WTC11 (cell line): ENCODE measurements around the gene SPOCK1. TPM values are rescaled to one million over a fixed set of nuclear protein-coding genes. Genes with fewer than 3 reads are reported as not detected.

ENCODE experiments used
- ATAC-seq: fragments of 200-7000 bp; cut with Tn5 transposase; 2 replicates; pipeline ENCODE4 v1.10.0; 2021; ENCODE audit warnings: mild to moderate bottlenecking, moderate library complexity
- CTCF ChIA-PET: fragments of 300-600 bp; sonication (Branson Sonifier 250); formaldehyde crosslinking; loops from one replicate; lab custom pipeline; 2021; ENCODE audit warnings: antibody characterized with exemption; lab: Charles Lee
- POLR2A ChIA-PET: fragments of 350-600 bp; sonication (Branson Sonifier 250); formaldehyde crosslinking; loops from one replicate; lab custom pipeline; 2021; ENCODE audit warnings: antibody characterized with exemption; lab: Charles Lee
- DNase-seq: peaks from one replicate; pipeline ENCODE4 v3.0.0; 2021; ENCODE audit warnings: low spot score
- H3K27ac Mint-ChIP-seq: 2 replicates; pipeline ENCODE4 v1.8.0; 2021; ENCODE audit warnings: mixed read lengths
- H3K27me3 Mint-ChIP-seq: 2 replicates; pipeline ENCODE4 v1.8.0; 2021; ENCODE audit warnings: low read depth, mild to moderate bottlenecking, moderate library complexity, mixed read lengths
- H3K36me3 Mint-ChIP-seq: 2 replicates; pipeline ENCODE4 v1.8.0; 2021; ENCODE audit warnings: mixed read lengths
- H3K4me1 Mint-ChIP-seq: 2 replicates; pipeline ENCODE4 v1.8.0; 2022; ENCODE audit warnings: mixed read lengths
- H3K4me3 Mint-ChIP-seq: 2 replicates; pipeline ENCODE4 v1.8.0; 2021; ENCODE audit warnings: mild to moderate bottlenecking, moderate library complexity, mixed read lengths
- H3K9me3 Mint-ChIP-seq: 2 replicates; pipeline ENCODE4 v1.8.0; 2021; ENCODE audit warnings: mixed read lengths
- ELF4 ChIP-seq: sonication (generic); formaldehyde crosslinking; IDR thresholded peaks from 2 replicates; pipeline ENCODE4 v1.8.1; 2022; ENCODE audit warnings: low read depth, mild to moderate bottlenecking, moderate library complexity, missing genetic modification reagents
- GABPB1 ChIP-seq: sonication (generic); formaldehyde crosslinking; IDR thresholded peaks from 2 replicates; pipeline ENCODE4 v1.8.1; 2023; ENCODE audit warnings: mild to moderate bottlenecking, missing genetic modification reagents
- GRHL2 ChIP-seq: fragments of 250-450 bp; sonication (Bioruptor Pico); IDR thresholded peaks from 2 replicates; pipeline ENCODE4 v1.8.0; 2022; ENCODE audit warnings: mild to moderate bottlenecking, moderate library complexity; ENCODE audit not compliant: insufficient replicate concordance, severe bottlenecking
- GTF2I ChIP-seq: fragments of 250-450 bp; sonication (Bioruptor Pico); conservative IDR thresholded peaks from 2 replicates; pipeline ENCODE4 v1.4.0; 2021; ENCODE audit warnings: mild to moderate bottlenecking
- JAZF1 ChIP-seq: fragments of 250-450 bp; sonication (Bioruptor Pico); IDR thresholded peaks from 2 replicates; pipeline ENCODE4 v1.9.0; 2021; ENCODE audit warnings: moderate library complexity, mild to moderate bottlenecking, inconsistent platforms
- JUN ChIP-seq: sonication (generic); formaldehyde crosslinking; IDR thresholded peaks from 2 replicates; pipeline ENCODE4 v1.8.0; 2023; ENCODE audit warnings: mild to moderate bottlenecking, missing genetic modification reagents
- NFE2L1 ChIP-seq: sonication (generic); formaldehyde crosslinking; IDR thresholded peaks from 2 replicates; pipeline ENCODE4 v1.8.1; 2023; ENCODE audit warnings: missing genetic modification reagents
- NFYB ChIP-seq: sonication (generic); formaldehyde crosslinking; conservative IDR thresholded peaks from 2 replicates; pipeline ENCODE4 v1.8.0; 2022; ENCODE audit warnings: low read depth, missing genetic modification reagents
- NR2C2 ChIP-seq: sonication (generic); formaldehyde crosslinking; IDR thresholded peaks from 2 replicates; pipeline ENCODE4 v1.8.0; 2022; ENCODE audit warnings: mild to moderate bottlenecking, missing genetic modification reagents
- SMAD4 ChIP-seq: sonication (generic); formaldehyde crosslinking; IDR thresholded peaks from 2 replicates; pipeline ENCODE4 v1.8.0; 2022; ENCODE audit warnings: mild to moderate bottlenecking, missing genetic modification reagents
- TEAD1 ChIP-seq: sonication (generic); formaldehyde crosslinking; IDR thresholded peaks from 2 replicates; pipeline ENCODE4 v1.8.0; 2022; ENCODE audit warnings: mild to moderate bottlenecking, missing genetic modification reagents
- ZNF138 ChIP-seq: sonication (generic); formaldehyde crosslinking; conservative IDR thresholded peaks from 2 replicates; pipeline ENCODE4 v1.8.1; 2022; ENCODE audit warnings: mild to moderate bottlenecking, moderate library complexity, missing genetic modification reagents
- ZNF219 ChIP-seq: sonication (generic); formaldehyde crosslinking; IDR thresholded peaks from 2 replicates; pipeline ENCODE4 v1.8.0; 2023; ENCODE audit warnings: missing genetic modification reagents, mild to moderate bottlenecking, borderline replicate concordance
- total RNA-seq: library from RNA; stranded (reverse); gene quantifications from 3 replicates; pipeline ENCODE4 v1.2.3, GENCODE V29; 2021
- TF ChIP-seq, protein P1 (sequence below): sonication (generic); formaldehyde crosslinking; IDR thresholded peaks from 2 replicates; pipeline ENCODE4 v1.8.1; 2022; ENCODE audit warnings: mild to moderate bottlenecking, moderate library complexity, missing genetic modification reagents
- TF ChIP-seq, protein P2 (sequence below): fragments of 200-600 bp; IDR thresholded peaks from 2 replicates; pipeline ENCODE4 v1.8.0; 2022; ENCODE audit warnings: antibody characterized with exemption
- TF ChIP-seq, protein P3 (sequence below): sonication (generic); formaldehyde crosslinking; IDR thresholded peaks from 2 replicates; pipeline ENCODE4 v1.8.0; 2022; ENCODE audit warnings: missing genetic modification reagents
- TF ChIP-seq, protein P4 (sequence below): fragments of 250-450 bp; sonication (Bioruptor Pico); conservative IDR thresholded peaks from 2 replicates; pipeline ENCODE4 v1.9.0; 2021; ENCODE audit warnings: mild to moderate bottlenecking
- TF ChIP-seq, protein P5 (sequence below): sonication (generic); formaldehyde crosslinking; IDR thresholded peaks from 2 replicates; pipeline ENCODE4 v1.8.1; 2022; ENCODE audit warnings: low read depth, missing genetic modification reagents, borderline replicate concordance

The SPOCK1 gene
- total RNA-seq, 1 experiment from 2014 or later: 15.2 TPM

DNA sequence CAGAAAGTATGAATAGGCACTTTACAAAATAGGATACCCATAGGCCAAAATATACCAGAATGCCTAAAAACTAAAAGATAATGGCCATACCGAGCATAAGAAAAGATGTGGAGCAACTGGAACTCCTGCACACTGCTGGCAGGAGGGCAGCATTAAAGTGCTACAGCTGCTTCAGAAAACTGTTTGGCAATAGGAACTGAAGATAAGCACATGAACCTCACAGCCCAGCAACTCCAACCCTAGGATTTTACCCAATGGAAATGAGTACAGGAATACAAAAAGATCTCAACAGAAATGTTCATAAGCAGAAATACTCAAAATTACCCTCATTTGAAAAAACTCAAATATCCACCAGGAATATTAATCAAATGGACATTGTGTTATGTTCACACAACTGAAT, 209.3 kb downstream of the SPOCK1 start:
- Mint-ChIP-seq H3K9me3 (peaks cover 4% of the 10 kb centered on the region; the same call in 1 of the 2 replicates), H3K36me3 (no peaks in the 10 kb centered on the region), H3K27ac (no peak overlapping the region), H3K27me3 (no peaks in the 10 kb centered on the region), H3K4me1 (no peaks in the 10 kb centered on the region), H3K4me3 (no peak overlapping the region)
- no peak for ATAC-seq
- CTCF ChIA-PET: no interaction called here
- TF ChIP-seq, protein P1, sequence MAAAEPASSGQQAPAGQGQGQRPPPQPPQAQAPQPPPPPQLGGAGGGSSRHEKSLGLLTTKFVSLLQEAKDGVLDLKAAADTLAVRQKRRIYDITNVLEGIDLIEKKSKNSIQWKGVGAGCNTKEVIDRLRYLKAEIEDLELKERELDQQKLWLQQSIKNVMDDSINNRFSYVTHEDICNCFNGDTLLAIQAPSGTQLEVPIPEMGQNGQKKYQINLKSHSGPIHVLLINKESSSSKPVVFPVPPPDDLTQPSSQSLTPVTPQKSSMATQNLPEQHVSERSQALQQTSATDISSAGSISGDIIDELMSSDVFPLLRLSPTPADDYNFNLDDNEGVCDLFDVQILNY (CRISPR knock-in tag): no peak
- no peak for TF ChIP-seq NFE2L1 (CRISPR knock-in tag)
- TF ChIP-seq GTF2I (CRISPR knock-in tag): no peak
- no peak for TF ChIP-seq TEAD1 (CRISPR knock-in tag)
- TF ChIP-seq, protein P2, sequence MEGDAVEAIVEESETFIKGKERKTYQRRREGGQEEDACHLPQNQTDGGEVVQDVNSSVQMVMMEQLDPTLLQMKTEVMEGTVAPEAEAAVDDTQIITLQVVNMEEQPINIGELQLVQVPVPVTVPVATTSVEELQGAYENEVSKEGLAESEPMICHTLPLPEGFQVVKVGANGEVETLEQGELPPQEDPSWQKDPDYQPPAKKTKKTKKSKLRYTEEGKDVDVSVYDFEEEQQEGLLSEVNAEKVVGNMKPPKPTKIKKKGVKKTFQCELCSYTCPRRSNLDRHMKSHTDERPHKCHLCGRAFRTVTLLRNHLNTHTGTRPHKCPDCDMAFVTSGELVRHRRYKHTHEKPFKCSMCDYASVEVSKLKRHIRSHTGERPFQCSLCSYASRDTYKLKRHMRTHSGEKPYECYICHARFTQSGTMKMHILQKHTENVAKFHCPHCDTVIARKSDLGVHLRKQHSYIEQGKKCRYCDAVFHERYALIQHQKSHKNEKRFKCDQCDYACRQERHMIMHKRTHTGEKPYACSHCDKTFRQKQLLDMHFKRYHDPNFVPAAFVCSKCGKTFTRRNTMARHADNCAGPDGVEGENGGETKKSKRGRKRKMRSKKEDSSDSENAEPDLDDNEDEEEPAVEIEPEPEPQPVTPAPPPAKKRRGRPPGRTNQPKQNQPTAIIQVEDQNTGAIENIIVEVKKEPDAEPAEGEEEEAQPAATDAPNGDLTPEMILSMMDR: no peak
- TF ChIP-seq GABPB1 (CRISPR knock-in tag): no peak
- no peak for DNase-seq
- POLR2A ChIA-PET: no interaction called here

DNA sequence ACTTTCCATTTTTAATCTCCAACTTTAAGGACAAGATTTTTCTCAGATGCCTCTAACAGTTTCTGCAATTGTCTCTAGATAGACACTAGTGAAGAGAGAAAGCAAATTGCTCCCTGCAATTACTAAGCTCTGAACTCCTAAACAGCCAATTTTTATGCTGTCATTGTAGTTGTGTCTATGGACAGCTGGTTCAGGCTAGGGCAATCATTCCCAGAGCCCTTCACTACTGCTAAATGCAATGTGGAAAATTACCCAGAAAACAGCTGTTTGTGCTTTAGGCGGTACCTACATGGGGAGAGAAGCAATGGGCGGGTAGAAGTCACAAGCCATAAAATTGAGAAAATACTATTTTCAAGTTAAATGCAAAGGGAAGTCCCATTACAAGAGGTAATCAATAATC, 211.6 kb downstream of the SPOCK1 start:
- POLR2A ChIA-PET: no interaction called here
- H3K27ac Mint-ChIP-seq: no peak overlapping the region
- no peaks in the 10 kb centered on the region for H3K36me3 Mint-ChIP-seq
- H3K9me3 Mint-ChIP-seq: peaks cover 4% of the 10 kb centered on the region; the same call in 1 of the 2 replicates
- no peak overlapping the region for H3K4me3 Mint-ChIP-seq
- CTCF ChIA-PET: interaction anchor here (0.7 kb wide), 1 partner anchor 33 kb away, joined by 3 read pairs; no protein-coding TSS in a partner anchor
- DNase-seq (no peak), ATAC-seq (no peak)
- TF ChIP-seq, protein P3, sequence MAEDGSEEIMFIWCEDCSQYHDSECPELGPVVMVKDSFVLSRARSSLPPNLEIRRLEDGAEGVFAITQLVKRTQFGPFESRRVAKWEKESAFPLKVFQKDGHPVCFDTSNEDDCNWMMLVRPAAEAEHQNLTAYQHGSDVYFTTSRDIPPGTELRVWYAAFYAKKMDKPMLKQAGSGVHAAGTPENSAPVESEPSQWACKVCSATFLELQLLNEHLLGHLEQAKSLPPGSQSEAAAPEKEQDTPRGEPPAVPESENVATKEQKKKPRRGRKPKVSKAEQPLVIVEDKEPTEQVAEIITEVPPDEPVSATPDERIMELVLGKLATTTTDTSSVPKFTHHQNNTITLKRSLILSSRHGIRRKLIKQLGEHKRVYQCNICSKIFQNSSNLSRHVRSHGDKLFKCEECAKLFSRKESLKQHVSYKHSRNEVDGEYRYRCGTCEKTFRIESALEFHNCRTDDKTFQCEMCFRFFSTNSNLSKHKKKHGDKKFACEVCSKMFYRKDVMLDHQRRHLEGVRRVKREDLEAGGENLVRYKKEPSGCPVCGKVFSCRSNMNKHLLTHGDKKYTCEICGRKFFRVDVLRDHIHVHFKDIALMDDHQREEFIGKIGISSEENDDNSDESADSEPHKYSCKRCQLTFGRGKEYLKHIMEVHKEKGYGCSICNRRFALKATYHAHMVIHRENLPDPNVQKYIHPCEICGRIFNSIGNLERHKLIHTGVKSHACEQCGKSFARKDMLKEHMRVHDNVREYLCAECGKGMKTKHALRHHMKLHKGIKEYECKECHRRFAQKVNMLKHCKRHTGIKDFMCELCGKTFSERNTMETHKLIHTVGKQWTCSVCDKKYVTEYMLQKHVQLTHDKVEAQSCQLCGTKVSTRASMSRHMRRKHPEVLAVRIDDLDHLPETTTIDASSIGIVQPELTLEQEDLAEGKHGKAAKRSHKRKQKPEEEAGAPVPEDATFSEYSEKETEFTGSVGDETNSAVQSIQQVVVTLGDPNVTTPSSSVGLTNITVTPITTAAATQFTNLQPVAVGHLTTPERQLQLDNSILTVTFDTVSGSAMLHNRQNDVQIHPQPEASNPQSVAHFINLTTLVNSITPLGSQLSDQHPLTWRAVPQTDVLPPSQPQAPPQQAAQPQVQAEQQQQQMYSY: no peak
- no peak for TF ChIP-seq ZNF219 (CRISPR knock-in tag)
- TF ChIP-seq JUN (CRISPR knock-in tag): no peak
- no peak for TF ChIP-seq JAZF1 (CRISPR knock-in tag)
- TF ChIP-seq, protein P4, sequence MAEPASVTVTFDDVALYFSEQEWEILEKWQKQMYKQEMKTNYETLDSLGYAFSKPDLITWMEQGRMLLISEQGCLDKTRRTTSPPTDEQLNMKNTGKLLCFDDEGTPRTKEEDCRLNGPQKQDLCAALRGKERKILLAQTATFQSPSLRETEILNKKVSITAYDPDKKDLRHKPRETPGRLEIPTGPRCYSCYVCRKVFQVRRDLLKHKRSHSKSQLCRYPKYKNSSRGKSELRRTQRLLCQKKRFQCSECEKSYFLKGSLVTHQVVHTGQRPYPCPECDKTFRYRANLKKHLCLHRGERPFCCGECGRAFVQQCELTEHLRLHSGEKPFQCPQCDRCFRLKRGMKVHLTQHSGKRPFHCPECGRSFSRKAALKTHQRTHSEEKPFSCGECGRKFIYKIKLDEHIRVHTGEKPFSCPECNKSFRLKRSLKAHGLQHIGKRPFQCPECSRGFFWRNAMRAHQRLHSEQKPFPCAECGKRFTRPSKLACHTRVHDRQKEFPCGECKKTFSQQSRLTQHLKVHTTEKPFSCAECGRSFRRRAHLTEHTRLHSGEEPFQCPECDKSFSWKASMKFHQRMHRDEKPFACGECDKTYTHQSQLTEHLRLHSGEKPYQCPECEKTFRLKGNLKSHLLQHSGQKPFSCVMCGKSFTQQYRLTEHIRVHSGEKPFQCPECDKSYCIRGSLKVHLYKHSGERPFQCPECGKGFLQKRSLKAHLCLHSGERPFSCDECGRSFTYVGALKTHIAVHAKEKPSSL (CRISPR knock-in tag): no peak
- no peak for TF ChIP-seq NR2C2
- TF ChIP-seq, protein P5, sequence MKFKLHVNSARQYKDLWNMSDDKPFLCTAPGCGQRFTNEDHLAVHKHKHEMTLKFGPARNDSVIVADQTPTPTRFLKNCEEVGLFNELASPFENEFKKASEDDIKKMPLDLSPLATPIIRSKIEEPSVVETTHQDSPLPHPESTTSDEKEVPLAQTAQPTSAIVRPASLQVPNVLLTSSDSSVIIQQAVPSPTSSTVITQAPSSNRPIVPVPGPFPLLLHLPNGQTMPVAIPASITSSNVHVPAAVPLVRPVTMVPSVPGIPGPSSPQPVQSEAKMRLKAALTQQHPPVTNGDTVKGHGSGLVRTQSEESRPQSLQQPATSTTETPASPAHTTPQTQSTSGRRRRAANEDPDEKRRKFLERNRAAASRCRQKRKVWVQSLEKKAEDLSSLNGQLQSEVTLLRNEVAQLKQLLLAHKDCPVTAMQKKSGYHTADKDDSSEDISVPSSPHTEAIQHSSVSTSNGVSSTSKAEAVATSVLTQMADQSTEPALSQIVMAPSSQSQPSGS: no peak
- TF ChIP-seq ELF4: no peak
- TF ChIP-seq NFYB (CRISPR knock-in tag): no peak
- TF ChIP-seq SMAD4 (CRISPR knock-in tag): no peak
- no peak for TF ChIP-seq GRHL2 (CRISPR knock-in tag)
- no peak for TF ChIP-seq ZNF138 (CRISPR knock-in tag)
- no peaks in the 10 kb centered on the region for H3K4me1 Mint-ChIP-seq
- H3K27me3 Mint-ChIP-seq: no peaks in the 10 kb centered on the region; the same call in 1 of the 2 replicates
